HG02870 (cell line): Measurements from ENCODE around the gene AK8.

ENCODE experiments used
- ATAC-seq: cut with Tn5 transposase; IDR thresholded peaks from one replicate; pipeline ENCODE4 v1.9.1; 2021; ENCODE audit warnings: mild to moderate bottlenecking, moderate library complexity; ENCODE audit not compliant: unreplicated experiment

The AK8 gene

DNA sequence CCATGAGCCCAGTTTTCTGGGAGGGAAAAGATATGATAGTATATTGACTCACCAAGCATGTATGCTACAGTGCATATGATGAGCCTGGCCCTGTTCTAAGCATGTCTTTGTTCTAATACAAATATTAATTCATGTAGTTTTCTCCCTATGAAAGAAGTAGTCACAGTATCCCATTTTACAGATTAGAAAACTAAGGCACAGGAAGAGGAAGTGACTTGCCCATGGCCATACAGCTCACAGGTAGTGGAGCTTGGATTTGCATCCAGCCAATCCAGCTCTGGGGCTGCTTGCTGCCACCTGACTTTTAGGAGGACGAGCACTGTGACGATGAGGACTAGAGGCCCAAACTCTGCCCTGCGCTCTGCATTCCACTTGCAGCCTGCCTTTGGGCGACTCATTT, 76.4 kb downstream of the AK8 start:
- no peak for ATAC-seq

DNA sequence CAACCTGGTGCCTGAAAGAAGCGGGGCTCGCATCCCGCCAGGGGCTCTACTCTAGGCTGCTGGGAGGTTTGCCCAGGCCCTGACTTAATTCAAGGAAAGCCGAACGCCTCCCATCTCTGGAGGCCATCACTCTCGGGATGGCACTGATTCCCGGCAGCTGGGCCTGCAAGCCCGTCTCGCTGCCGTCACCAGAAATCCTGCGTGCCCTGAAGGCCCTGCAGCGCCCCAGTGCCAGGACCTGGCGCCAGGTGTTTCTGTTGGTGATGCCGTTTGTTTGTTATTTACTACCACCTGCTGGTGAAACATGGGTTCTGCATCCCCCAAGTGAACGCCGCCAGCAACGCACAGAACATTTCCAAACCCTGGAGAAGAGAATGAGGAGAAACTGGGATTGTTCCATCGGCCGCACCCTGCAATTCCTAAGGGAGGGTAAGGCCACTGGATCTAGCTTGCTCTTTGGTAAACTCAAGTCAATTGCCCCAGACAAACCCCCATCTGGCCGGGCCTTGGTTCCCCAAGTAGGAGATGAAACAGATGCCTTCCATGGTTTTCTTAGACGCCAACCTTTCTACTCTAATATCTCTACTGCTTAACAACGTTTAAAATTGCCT, 77.9 kb downstream of the AK8 start:
- ATAC-seq: no peak

DNA sequence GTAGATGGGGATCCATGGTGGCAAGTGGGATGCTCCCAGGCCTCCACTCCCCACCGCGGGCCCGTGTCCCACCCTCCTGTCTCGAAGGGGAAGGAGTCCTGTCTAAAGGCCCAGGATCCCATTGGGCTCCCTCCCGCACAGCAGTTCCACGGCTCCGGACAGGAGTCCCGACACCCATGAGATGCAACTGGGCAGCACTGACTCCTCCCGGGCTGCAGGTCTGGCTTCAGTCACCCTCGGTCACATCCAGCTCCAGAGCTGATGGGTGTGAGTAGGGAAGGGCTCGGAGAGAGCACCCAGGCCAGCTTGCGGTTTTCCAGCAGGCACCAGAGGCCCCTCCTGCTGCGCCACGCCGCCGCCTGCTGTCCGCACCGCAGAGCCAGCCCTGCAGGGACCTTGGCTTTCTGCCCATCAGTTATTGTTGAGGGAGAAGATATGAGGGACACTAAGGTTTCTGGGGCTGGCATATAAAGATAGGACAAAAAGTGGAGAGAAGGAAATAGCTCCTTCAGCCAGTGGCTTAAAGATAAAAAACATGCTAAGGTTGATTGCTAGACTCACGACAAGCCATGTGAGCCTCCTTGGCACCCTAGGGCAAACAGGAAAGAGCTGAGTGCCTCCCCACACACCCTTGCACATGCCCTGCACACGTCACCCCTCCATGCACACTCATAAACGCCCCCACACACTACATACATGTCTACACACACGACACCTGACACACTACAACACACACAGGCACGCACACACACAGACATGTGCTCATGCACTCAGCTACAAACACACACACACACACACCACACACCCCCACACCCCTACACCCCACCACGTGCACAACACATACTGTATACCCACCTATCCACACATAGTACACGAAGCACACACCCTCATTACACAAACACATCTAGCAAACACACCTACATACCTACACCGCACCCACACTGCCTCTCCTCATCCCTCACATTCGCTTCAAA, 79.0 kb downstream of the AK8 start:
- ATAC-seq: no peak

DNA sequence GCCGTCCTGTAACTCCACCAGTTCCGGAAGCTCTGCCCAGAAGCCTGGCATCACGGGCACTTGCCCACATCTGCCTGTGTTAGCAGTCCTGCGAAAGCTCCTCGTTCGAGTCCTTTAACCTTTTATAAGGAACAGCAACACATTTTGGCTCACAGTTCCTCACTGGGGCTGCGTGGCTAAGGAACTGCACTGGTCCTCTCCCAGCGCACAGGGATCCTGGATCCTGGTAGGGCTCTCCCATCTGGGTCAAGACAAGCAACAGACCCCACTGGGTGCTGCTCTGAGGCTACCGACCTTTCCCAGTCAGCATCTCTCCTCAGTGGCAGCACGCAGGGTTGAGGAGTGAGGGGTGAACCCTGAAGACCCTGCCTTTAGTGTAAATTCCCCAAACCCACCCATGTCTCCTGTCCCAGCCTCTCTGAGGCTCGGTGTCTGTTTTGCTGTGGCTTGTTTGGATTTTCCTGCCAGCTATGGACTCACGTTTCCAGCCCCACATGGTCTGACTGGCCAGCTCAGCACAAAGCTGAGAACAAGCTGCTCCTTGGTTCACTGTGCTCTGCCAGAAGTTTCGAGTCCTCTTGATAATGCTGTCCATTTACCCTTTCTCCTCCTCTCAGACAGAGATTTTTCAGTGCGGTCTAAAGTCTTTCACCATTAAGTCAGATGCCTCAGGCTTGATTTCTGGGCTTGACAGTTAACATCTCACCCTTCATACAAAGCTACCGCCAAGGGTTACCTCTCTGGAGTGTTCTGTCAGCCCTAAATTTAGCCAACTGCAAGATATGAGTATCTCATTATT, 80.0 kb downstream of the AK8 start:
- ATAC-seq: no peak

DNA sequence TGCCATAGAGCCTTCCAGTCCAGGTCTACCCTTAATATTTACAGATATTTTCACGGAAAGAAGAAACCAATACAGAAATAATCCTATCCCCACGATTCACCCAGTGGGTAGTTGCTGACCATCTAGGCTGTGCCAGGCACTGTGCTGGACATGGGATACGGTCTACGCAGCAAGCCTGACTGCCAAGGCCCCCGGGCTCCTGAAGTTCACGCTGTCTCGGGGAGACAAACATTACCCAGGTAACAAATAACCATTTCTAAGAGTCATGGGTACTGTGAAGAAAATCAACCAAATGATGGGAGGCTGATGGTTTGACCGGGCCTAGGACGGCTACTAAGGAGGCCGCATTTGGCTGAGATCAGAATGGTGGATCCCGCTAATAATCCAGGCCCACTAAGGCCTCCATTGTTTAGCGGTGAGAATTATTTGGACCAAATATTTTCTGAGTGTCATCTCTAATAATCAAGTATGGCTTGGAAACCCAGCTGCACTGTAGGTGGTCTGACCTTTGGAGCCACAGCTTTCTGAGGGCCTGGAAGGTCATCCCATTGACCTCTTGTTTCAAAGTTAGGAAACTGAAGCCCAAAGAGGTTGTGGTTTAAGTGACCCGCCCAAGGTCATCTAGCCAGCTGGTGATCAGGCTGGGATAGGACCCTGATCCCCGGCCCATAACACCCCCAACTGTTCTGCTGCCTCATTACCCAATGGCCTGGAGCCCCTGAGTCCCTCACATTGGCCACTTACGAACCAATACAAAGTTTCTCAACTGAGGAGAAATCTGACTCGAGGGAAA, 82.4 kb downstream of the AK8 start:
- no peak for ATAC-seq

DNA sequence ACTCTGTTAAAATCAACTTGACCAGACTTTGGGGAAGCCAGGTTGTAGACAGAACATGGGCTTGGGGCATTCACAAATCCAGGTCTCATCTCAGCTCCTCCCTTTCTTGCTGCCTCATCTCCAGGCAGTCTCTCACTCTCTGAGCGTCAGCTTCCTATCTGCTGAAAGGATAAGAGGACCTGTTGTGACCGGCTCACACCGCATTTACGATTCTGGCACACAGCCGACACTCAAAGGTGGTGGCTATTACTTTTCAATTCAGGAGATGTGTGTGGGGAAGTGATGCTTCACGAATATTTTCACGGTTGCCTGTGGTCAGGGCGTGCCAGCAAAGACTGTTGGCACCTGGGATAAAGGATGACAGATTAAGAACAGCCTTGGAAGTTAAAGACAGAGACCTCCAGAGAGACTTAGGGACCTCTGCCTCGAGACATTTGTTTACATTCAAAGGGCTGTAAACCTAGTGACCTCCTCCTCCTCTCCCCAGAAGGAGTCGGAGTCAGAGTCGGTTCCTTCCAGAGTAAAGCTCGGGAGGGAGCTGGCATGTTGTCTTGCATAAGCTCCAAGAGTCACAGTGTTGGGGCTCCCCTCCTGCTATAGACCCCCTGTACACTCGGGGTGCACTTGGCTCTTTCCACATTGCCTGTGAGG, 83.2 kb downstream of the AK8 start:
- no peak for ATAC-seq

DNA sequence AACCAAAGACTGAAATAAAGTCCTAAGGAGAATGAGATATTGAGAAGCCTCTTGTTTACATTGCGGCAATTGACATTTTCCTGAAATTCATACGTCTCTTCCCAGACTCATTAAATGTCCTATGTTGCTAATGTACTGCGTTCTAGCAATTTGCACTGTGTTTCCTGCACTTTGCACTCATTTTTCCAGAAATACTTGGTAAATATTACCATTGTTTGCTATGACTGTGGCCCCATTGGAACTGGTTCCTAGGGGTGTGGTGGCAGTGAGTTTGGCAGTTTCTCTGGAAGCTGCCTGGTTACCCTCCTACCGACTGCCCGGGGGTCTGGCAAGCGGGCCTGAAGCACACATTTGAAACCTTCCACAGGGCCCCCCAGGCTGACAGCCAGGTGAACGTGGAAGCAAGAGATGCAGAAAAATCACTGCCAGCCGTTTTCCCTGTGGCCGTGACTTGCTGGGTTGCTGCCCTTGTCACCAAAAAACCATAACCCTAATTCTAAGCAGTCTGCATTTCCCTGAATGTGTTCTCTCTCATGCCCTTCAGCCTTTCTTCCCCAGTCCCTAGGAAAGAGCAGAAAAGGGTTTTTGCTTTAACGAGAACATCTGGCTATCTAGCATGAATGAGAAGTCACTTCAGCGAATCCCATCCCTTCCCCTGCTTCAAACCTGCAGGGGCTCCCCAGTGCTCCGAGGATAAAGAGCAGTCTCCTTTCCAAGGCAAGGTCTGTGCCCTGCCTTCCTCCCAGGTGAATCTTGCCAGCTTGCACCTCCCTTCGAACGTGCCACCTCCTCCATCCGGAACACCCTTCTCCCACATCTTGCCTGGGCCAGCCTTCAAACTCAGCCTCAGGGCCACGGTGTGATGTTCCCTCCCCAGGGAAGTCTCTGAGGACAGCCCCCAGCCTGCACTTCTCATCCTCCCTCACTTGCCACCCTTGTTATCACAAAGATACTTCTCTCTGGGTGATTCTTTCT, 84.2 kb downstream of the AK8 start:
- ATAC-seq: no peak

DNA sequence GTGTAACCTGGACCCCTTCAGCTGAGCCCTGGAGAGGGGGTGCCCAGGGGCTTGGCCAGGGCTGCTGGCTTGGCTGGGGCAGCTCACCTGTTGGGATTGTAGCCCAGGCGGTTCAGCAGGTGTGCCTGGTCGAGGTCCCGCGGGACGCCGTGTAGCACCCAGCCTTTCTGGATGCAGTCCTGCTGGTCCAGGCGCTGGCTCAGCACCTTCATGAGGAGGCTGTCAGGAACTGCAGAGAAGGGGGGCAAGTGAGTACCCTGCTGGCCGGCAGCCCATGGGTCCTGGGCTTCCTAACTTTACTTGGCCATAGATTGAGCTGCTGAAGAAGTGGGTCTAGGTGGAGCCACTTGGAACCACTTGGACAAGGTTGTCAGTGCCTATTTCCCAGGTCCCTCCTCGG, 85.5 kb downstream of the AK8 start:
- no peak for ATAC-seq

DNA sequence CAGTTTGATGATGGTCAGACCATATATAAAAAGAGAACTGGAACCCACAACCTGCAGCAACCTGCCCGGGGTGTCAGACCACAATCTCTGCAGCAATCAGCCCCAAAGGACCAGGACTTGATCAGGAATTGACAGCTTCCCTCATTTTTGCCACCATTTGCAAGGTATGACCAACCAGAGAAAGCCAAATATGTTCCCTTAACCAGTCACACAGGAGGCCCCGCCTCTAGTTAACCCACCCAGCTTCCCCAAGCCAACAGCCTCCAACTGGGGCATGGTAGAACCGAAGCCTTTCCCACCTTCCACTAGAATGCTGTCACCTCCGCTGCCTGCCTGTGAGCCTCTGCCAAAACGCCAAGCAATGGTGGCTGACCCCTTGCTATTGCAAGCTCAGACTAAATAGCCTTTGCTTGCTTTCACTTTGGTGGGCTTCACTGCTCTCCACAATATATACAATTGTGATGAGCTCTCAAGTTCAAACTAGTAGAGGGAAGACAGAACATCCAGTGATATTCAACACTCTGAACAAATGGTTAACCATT, 86.3 kb downstream of the AK8 start:
- ATAC-seq: no peak

DNA sequence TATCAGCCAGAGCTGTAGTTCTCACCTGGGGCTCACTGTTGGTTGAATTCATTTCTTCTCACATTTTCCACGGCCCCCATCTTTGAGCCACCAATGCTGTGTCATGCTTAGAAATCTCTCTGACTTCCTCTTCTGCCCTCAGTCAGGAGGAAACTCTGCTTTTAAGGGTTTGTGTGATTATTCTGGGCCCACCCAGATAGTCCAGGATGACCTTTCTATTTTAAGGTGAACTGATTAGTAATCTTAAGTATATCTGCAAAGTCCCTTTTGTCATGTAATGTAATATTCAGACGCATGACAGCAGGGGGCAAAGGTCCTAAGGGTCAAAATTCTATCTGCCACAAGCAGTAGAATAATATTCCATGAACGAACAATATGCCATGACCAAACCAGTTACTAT, 88.4 kb downstream of the AK8 start:
- ATAC-seq: no peak

DNA sequence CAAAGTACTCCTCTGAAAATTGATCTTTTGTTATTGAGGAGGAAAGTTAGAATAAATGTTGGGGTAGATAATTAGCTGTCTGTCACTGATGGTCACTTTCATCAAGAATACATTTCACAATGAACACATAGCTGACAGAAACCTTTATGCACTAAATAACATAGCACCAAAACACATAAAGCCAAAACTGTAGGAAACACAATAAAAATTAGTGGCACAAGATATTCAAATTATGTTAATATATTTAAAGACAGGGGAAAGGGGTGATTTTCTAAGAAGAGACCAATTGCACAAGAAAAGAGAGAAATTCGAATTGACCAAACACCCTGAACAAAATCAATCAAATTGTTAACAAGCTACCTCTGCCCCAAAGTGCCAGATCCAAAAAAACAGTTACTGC, 89.7 kb downstream of the AK8 start:
- ATAC-seq: no peak

DNA sequence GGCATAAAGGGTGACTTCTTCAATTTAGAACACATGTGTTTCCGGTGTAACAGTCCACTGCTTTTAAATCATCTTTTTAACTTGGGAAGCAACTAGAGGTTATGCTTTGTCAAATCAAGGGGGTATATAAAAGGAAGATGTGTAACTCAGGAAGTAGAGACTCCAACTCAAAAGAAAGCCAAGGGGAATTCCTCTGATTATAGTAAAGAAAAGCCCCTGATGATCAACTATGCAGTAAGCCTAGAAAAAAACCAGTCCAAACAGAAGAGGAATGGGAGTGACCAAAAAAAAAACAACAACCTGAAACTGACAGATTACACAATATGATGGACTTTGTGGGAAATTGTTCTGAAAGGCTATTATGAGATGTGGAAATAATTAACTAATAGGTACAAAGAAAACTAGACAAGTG, 90.3 kb downstream of the AK8 start:
- ATAC-seq: no peak

DNA sequence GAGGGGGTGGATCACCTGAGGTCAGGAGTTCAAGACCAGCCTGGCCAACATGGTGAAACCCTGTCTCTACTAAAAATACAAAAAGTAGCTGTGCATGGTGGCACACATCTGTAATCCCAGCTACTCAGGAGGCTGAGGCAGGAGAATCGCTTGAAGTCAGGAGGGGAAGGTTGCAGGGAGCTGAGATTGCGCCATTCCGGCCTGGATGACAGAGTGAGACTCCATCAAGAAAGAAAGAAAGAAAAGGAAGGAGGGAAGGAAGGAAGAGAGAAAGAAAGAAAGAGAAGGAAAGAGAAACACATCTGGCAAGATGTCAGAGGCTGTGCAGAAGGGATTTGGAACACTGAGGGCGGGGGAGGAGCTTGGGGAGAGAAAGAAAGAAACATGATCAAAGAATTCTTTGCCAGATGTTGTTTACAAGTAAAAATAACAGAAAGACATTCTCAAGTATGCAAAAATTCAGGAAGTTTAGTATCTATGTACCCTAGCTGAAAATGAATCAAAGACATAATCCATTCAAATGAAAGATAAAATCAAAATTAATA, 93.7 kb downstream of the AK8 start:
- no peak for ATAC-seq

DNA sequence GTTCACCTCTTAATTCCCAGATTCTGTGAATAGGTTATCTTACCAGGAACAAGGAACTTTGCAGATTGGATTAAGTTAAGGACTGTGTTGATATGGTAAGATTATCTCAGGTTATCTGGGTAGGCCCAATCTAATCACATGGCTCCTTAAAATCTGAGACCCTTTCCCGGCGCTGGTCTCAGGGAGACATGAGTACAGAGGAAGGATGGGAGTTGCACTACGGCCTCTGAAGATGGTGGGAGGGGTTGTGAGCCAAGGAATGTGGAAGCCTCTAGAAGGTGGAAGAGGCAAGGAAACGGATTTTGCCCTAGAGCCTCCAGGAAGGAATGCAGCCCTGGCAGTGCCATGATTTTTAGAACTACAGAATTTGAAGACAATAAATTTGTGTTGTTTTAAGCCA, 95.1 kb downstream of the AK8 start:
- ATAC-seq: no peak

DNA sequence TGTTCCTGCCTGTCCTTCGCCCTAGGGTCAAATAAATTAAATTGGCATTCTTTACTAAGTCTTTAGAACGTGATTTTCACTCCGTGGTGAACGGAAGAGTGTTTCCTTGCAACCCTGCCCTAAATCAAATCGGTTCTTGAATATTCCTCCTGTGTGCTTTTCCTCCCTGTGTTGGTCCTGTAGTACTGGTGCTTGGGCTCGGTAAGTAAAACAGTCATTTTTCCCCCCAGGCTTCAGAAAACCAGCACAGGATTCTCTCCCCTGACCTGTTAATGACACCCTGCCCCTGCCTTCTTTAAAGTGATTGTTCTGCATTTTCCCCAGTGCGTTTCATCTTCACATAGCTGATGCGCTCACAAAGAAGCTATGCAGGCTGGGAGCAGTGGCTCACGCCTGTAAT, 96.0 kb downstream of the AK8 start:
- ATAC-seq: no peak

DNA sequence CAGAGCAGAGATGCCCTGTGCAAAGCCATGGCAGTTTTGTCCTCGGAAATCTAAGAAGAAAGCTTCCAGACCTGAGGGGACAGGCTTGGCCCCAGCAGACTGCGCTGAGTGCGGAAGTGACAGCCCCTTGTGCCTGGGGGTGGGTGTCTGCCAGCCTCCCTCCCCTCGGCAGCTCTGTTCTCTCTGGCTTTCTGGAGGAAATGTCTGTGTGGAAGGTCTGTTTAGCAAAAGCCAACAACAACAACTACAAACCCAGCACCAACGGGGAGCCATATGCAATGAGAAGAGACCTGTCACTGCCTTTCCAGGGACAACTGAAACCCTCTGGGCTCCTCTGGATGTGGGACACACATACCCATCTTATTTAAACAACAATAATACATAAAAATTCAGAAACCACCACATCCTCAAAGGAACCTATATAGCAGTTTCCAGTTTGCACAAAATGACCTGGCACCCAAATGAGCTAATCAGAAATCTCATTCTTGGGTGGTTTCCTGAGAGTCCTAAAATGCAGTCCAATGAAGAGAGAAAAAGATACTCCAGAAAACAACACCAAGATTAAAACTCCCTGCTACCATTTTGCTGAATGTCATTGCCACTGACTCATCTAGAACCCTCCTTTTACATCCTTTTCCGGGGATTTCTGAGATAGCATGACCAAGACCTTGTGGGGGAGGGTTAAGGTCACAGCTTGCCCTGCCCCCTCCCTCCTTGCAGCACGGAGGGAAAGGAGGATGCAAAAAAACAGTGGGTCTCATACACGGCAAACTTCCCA, 97.7 kb downstream of the AK8 start:
- no peak for ATAC-seq

DNA sequence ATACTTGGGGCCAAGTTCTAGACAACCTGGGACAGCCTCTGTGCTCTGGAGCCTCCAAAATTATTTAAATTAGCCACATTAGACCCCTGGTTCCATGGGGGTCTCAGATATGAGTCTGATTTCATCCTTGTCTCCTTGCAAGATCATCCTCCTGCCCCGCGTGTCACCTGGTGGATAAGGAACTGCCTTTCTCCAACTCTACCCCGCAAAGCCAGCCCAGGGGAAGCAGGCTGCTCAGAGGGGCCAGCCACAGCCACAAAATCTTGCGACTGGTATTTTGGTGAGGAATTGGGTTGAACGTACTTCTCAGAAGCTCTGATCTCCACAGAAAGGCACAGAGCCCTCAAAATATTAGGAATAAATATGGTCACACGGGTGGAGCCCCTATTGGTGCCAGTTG, 101.2 kb downstream of the AK8 start:
- ATAC-seq: no peak

DNA sequence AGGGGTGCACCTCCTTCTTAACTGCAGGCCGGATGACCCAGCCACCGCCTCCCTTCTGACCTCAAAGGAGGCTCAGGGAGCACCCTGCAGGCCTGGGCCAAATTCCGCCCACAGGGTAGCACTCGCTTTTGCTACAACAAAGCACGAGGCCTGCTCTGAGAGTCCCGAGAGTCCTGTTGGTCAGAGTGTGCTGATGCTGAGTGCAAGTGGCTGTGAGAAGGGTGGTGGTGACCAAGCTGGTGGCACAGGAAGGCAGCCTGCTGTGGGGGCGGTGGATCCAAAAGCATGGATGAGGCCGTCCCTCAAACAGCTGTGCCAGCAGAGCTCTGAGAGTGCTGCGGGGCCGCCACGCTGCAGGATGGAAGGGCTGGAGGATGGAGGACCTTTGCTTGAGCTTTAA, 101.8 kb downstream of the AK8 start:
- ATAC-seq: no peak
